HL-60 (cell line): ENCODE measurements around the gene AKAP3.

Source experiments
- POLR2AphosphoS5 ChIP-seq: IDR thresholded peaks from 2 replicates; pipeline ENCODE4 v1.6.1; 2012; ENCODE audit warnings: low read depth
- REST ChIP-seq: IDR thresholded peaks from 2 replicates; pipeline ENCODE4 v1.6.1; 2012; ENCODE audit warnings: low read depth; ENCODE audit not compliant: insufficient replicate concordance

- no peak for TF ChIP-seq POLR2AphosphoS5
- TF ChIP-seq REST = no peak
Observed at GRCh38 chr12:4621511-4621910, 27.3 kb downstream of the AKAP3 start.
